Caco-2 (cell line): ENCODE measurements around the gene LRRC8E. TPM values are rescaled to one million over a fixed set of nuclear protein-coding genes. Genes with fewer than 3 reads are reported as not detected.

Experiments used
- BruUV-seq: library from RNA; stranded (reverse); fragments of 400-500 nt; replicated peaks from 2 replicates; lab custom pipeline; 2021; lab: Mats Ljungman, UMichigan
- CTCF ChIA-PET: fragments of 300-600 bp; sonication (Branson Sonifier 250); formaldehyde crosslinking; loops from one replicate; lab custom pipeline; 2022; ENCODE audit warnings: antibody characterized with exemption; lab: Charles Lee
- POLR2A ChIA-PET: fragments of 300-600 bp; sonication (Branson Sonifier 250); formaldehyde crosslinking; loops from one replicate; lab custom pipeline; 2022; ENCODE audit warnings: antibody characterized with exemption; lab: Charles Lee
- DNase-seq, 2 experiments: peaks; one replicate each; pipeline versions ENCODE4 v3.0.0 to v3.0.0-alpha.2; 2020 to 2022
- H3K27me3 ChIP-seq: replicated peaks from 2 replicates; pipeline ENCODE4 v1.6.0; 2011; ENCODE audit warnings: low read length; ENCODE audit not compliant: control insufficient read depth, insufficient read depth
- H3K36me3 ChIP-seq: 2 replicates; pipeline ENCODE4 v1.5.1; 2011; ENCODE audit warnings: low read length; ENCODE audit not compliant: control insufficient read depth, insufficient read depth
- H3K4me1 ChIP-seq: fragments of 250-450 bp; sonication (Bioruptor Pico); 2 replicates; pipeline ENCODE4 v1.5.1; 2020; ENCODE audit warnings: mild to moderate bottlenecking
- H3K4me3 ChIP-seq: 2 replicates; pipeline ENCODE4 v1.5.1; 2011; ENCODE audit warnings: low read depth, mild to moderate bottlenecking, control low read depth, low read length
- H3K9me3 ChIP-seq: fragments of 250-450 bp; sonication (Bioruptor Pico); 2 replicates; pipeline ENCODE4 v1.5.1; 2020; ENCODE audit warnings: mild to moderate bottlenecking, moderate library complexity
- H3K27ac Mint-ChIP-seq: one replicate; pipeline ENCODE4 v1.8.0; 2022; ENCODE audit warnings: mixed read lengths; ENCODE audit not compliant: unreplicated experiment
- H3K27me3 Mint-ChIP-seq: one replicate; pipeline ENCODE4 v1.8.0; 2022; ENCODE audit warnings: mixed read lengths; ENCODE audit not compliant: insufficient read depth, unreplicated experiment
- H3K36me3 Mint-ChIP-seq: one replicate; pipeline ENCODE4 v1.8.0; 2022; ENCODE audit warnings: mild to moderate bottlenecking, mixed read lengths; ENCODE audit not compliant: insufficient read depth, unreplicated experiment
- H3K4me1 Mint-ChIP-seq: one replicate; pipeline ENCODE4 v1.8.0; 2022; ENCODE audit warnings: low read depth, mixed read lengths; ENCODE audit not compliant: unreplicated experiment
- H3K4me3 Mint-ChIP-seq: one replicate; pipeline ENCODE4 v1.8.0; 2022; ENCODE audit warnings: mild to moderate bottlenecking, moderate library complexity, mixed read lengths; ENCODE audit not compliant: unreplicated experiment
- H3K9me3 Mint-ChIP-seq: one replicate; pipeline ENCODE4 v1.8.0; 2022; ENCODE audit warnings: mixed read lengths; ENCODE audit not compliant: unreplicated experiment
- CTCF ChIP-seq, 2 experiments: fragments of 200-600 bp in 1 of 2; IDR thresholded peaks; 1 replicate in 1 of 2; 2 replicates in 1 of 2; pipeline versions ENCODE4 v1.5.1 to v1.8.0; 2011 to 2022; ENCODE audit warnings: antibody characterized with exemption in 1 of 2, control low read depth in 1 of 2, inconsistent platforms in 1 of 2, low read depth in 1 of 2, low read length in 1 of 2, mild to moderate bottlenecking in 1 of 2, moderate library complexity in 1 of 2; ENCODE audit not compliant: insufficient read depth in 1 of 2, severe bottlenecking in 1 of 2, unreplicated experiment in 1 of 2
- intact Hi-C: fragments of 100-400 bp; cut with micrococcal nuclease; formaldehyde crosslinking; loops from one replicate; pipeline ENCODE4 v1.10.0; 2022; ENCODE audit not compliant: unreplicated experiment
- total RNA-seq: library from RNA; stranded (reverse); gene quantifications from 2 replicates; pipeline ENCODE4 v1.2.3, GENCODE V29; 2022

The LRRC8E gene
- total RNA-seq, 1 experiment from 2014 or later: 6.7 TPM

GRCh38 chr19:7934766-7935165 lies 46.5 kb downstream of the LRRC8E start:
- no peaks in the 10 kb centered on the region for H3K4me1 Mint-ChIP-seq
- H3K27ac Mint-ChIP-seq: no peak overlapping the region
- no peaks in the 10 kb centered on the region; the same call in 1 of the 2 replicates for H3K4me1 ChIP-seq
- POLR2A ChIA-PET: interaction anchor here (1.2 kb wide), 1 partner anchor 9 kb away, joined by 7 read pairs; the partner anchor contains the start of gene TIMM44
- no TSS peak for BruUV-seq
- no peak for TF ChIP-seq CTCF (IDR thresholded peaks at IDR 0.05; ENCODE audit: insufficient read depth in 1 of 2, low read depth in 1 of 2, low read length in 1 of 2, severe bottlenecking in 1 of 2, unreplicated experiment in 1 of 2)
- CTCF ChIA-PET: no interaction called here
- H3K36me3 Mint-ChIP-seq: peaks cover 81% of the 10 kb centered on the region
- no peaks in the 10 kb centered on the region for H3K9me3 ChIP-seq
- DNase-seq: no peak
- no peaks in the 10 kb centered on the region for H3K27me3 Mint-ChIP-seq
- no peak overlapping the region for H3K4me3 ChIP-seq
- peaks cover 1% of the 10 kb centered on the region; the same call in 1 of the 2 replicates for H3K36me3 ChIP-seq
- no peaks in the 10 kb centered on the region for H3K27me3 ChIP-seq
- intact Hi-C loops: no loop called here
- no peak overlapping the region for H3K4me3 Mint-ChIP-seq
- no peaks in the 10 kb centered on the region for H3K9me3 Mint-ChIP-seq

- H3K27me3 Mint-ChIP-seq: no peaks in the 10 kb centered on the region
- Histone ChIP-seq H3K4me3 (no peak overlapping the region), H3K27me3 (no peaks in the 10 kb centered on the region), H3K36me3 (peaks cover 3% of the 10 kb centered on the region), H3K9me3 (no peaks in the 10 kb centered on the region), H3K4me1 (no peaks in the 10 kb centered on the region; the same call in 1 of the 2 replicates)
- intact Hi-C loops: loop anchor here (10.0 kb wide), 1 partner anchor 214 kb away; no protein-coding TSS in a partner anchor
- POLR2A ChIA-PET: no interaction called here
- H3K4me3 Mint-ChIP-seq: no peak overlapping the region
- H3K27ac Mint-ChIP-seq: peak overlapping the region; percentile 42
- peaks cover 6% of the 10 kb centered on the region for H3K4me1 Mint-ChIP-seq
- no peak for TF ChIP-seq CTCF (IDR thresholded peaks at IDR 0.05; ENCODE audit: insufficient read depth in 1 of 2, low read depth in 1 of 2, low read length in 1 of 2, severe bottlenecking in 1 of 2, unreplicated experiment in 1 of 2)
- no TSS peak for BruUV-seq
- no peaks in the 10 kb centered on the region for H3K9me3 Mint-ChIP-seq
- DNase-seq: no peak
- H3K36me3 Mint-ChIP-seq: peaks cover 83% of the 10 kb centered on the region
- CTCF ChIA-PET: interaction anchor here (0.6 to 0.7 kb wide), 2 partner anchors 20 to 229 kb away, joined by 3 to 4 read pairs; partner anchors contain the start of gene SNAPC2
Observed at GRCh38 chr19:7940841-7941240, 52.5 kb downstream of the LRRC8E start.

GRCh38 chr19:7941895-7942596 lies 53.7 kb downstream of the LRRC8E start:
- peaks cover 6% of the 10 kb centered on the region for H3K4me1 Mint-ChIP-seq
- intact Hi-C loops: loop anchor here (10.0 kb wide), 1 partner anchor 213 kb away; no protein-coding TSS in a partner anchor
- peaks cover 77% of the 10 kb centered on the region for H3K36me3 Mint-ChIP-seq
- Histone ChIP-seq H3K4me1 (no peaks in the 10 kb centered on the region; the same call in 1 of the 2 replicates), H3K27me3 (no peaks in the 10 kb centered on the region), H3K9me3 (no peaks in the 10 kb centered on the region), H3K4me3 (peak overlapping the region; percentile 89), H3K36me3 (peaks cover 3% of the 10 kb centered on the region)
- H3K4me3 Mint-ChIP-seq: peak overlapping the region; percentile 92
- ChIA-PET POLR2A (no interaction called here), CTCF (interaction anchor here (0.7 kb wide), 1 partner anchor 52 kb away, joined by 3 read pairs; no protein-coding TSS in a partner anchor)
- TSS peak; percentile 31 for BruUV-seq
- no peaks in the 10 kb centered on the region for H3K27me3 Mint-ChIP-seq
- DNase-seq: no peak
- H3K9me3 Mint-ChIP-seq: no peaks in the 10 kb centered on the region
- no peak for TF ChIP-seq CTCF (IDR thresholded peaks at IDR 0.05; ENCODE audit: insufficient read depth in 1 of 2, low read depth in 1 of 2, low read length in 1 of 2, severe bottlenecking in 1 of 2, unreplicated experiment in 1 of 2)
- peak overlapping the region; percentile 95 for H3K27ac Mint-ChIP-seq
